Activated naive CD4-positive, alpha-beta T cell treated with anti-CD3 and anti-CD28 coated beads, Interleukin-2, amount 50 U/mL, for 24 hours (primary cell): ENCODE results near the gene STARD13.
"Not testable (repeated sequence)": the region's sequence is repeated elsewhere in the genome, so short reads cannot be mapped to it uniquely, and the experiment has no call there.

Source experiments
- H3K27ac Mint-ChIP-seq: one replicate; pipeline ENCODE4 v1.8.0; 2021; ENCODE audit warnings: mild to moderate bottlenecking, mixed read lengths
- H3K27me3 Mint-ChIP-seq: one replicate; pipeline ENCODE4 v1.8.0; 2021; ENCODE audit warnings: mixed read lengths
- H3K36me3 Mint-ChIP-seq: one replicate; pipeline ENCODE4 v1.8.0; 2021; ENCODE audit warnings: mixed read lengths
- H3K4me1 Mint-ChIP-seq: one replicate; pipeline ENCODE4 v1.8.0; 2021; ENCODE audit warnings: mixed read lengths
- H3K4me3 Mint-ChIP-seq: one replicate; pipeline ENCODE4 v1.8.0; 2021; ENCODE audit warnings: mild to moderate bottlenecking, mixed read lengths
- H3K9me3 Mint-ChIP-seq: one replicate; pipeline ENCODE4 v1.8.0; 2021; ENCODE audit warnings: mixed read lengths

STARD13 gene

DNA sequence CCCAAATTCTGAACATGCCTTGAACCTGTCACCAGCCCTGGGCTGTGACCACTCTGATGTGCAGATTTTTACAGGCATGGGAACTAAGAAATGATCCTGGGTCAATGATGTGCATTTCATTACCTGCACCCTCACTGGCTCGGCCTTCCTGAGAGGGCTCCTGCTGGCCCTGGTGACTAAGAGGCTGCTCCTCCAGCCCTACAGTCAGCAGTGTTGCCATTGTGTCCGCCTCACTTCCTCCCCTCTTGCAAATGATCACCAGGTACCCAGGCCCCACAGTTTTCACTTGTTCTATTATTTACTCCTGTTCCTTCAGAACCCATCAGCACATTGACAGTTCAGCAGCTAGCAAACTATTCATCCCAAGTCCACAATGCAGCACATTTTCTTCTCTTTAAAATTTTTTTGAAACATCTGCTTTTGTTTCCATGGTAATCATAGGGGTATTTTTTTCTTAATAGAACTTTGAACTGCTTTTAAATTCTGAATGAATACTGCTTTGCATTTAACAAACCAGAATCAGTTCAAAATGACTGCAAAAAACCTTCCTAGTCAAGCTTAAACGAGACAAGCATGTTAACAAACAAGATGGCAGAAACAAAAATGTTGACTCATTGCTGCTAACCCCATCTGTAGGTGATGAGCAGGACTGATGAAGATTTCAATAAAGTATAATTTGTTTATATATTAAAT is 29.3 kb downstream of the STARD13 start:
- H3K36me3 Mint-ChIP-seq: no peaks in the 10 kb centered on the region
- H3K27ac Mint-ChIP-seq: no peak overlapping the region
- H3K4me1 Mint-ChIP-seq: no peaks in the 10 kb centered on the region
- no peaks in the 10 kb centered on the region for H3K27me3 Mint-ChIP-seq
- no peaks in the 10 kb centered on the region for H3K9me3 Mint-ChIP-seq
- H3K4me3 Mint-ChIP-seq: no peak overlapping the region

DNA sequence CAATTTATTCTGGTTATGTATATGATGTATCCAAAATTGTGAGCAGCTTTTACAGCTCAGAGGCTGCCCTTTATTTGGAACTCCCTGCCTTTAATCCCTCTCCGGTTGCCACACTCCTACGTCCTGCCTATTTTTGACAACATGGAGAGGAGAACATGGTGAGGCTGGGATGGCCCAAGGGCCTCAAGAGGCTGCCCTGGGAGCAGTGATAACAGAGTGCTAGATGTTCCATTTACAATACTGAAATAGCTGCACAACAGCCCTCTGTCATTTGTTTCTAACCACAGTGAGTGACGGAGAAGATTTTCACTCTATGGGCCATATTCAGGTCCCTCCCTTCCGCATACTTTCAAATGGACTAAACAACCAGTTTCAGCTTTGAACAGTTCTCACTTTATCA is 33.4 kb downstream of the STARD13 start:
- H3K4me3 Mint-ChIP-seq: no peak overlapping the region
- no peaks in the 10 kb centered on the region for H3K9me3 Mint-ChIP-seq
- no peaks in the 10 kb centered on the region for H3K27me3 Mint-ChIP-seq
- no peak overlapping the region for H3K27ac Mint-ChIP-seq
- H3K36me3 Mint-ChIP-seq: no peaks in the 10 kb centered on the region
- H3K4me1 Mint-ChIP-seq: no peaks in the 10 kb centered on the region

DNA sequence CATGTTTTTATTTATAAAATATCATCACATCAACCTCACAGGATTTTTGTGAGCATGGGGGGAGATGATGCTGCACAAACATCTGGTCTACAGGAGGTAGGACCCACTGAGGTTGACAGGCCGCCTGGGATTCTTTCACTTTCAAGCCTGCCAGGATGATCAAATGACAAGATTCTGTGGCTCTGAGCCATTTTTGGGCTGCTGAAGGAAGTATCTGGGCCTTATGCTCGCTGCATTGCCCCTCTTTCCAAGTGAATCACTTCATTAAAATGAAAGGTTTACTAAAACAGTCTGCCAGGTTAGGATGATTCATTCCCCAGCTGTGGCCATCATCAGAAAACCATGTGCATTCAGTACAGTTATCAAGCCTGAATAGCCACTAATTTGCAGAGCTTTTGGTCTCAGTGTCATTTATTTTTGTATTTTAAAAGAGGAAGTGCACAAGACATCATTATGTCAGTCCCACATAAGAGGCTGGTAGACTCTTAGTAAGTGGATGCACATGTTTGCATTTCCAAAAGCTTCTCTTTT is 34.4 kb downstream of the STARD13 start:
- Mint-ChIP-seq H3K9me3 (no peaks in the 10 kb centered on the region), H3K27me3 (no peaks in the 10 kb centered on the region), H3K27ac (no peak overlapping the region), H3K36me3 (no peaks in the 10 kb centered on the region), H3K4me1 (no peaks in the 10 kb centered on the region), H3K4me3 (no peak overlapping the region)

DNA sequence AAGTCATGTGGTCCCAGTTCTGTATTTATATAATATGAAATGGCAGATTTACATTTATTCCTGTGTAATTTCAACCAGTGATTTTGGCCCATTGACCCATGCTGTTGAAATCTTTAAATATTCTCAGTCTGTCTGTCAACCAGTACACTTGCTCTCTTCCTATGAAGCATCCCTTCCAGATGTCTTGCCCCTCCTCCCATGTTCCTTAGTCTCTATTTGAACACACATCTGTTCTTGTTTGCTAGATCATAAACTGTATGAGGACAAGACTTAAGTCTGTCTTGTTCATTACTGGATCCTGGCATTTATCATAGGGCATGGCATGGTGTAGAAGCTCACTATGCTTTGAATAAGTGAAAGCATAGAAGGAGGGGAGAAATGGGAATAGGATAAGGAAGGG is 34.9 kb downstream of the STARD13 start:
- H3K4me1 Mint-ChIP-seq: no peaks in the 10 kb centered on the region
- no peaks in the 10 kb centered on the region for H3K27me3 Mint-ChIP-seq
- H3K4me3 Mint-ChIP-seq: no peak overlapping the region
- H3K36me3 Mint-ChIP-seq: no peaks in the 10 kb centered on the region
- H3K9me3 Mint-ChIP-seq: no peaks in the 10 kb centered on the region
- H3K27ac Mint-ChIP-seq: no peak overlapping the region

DNA sequence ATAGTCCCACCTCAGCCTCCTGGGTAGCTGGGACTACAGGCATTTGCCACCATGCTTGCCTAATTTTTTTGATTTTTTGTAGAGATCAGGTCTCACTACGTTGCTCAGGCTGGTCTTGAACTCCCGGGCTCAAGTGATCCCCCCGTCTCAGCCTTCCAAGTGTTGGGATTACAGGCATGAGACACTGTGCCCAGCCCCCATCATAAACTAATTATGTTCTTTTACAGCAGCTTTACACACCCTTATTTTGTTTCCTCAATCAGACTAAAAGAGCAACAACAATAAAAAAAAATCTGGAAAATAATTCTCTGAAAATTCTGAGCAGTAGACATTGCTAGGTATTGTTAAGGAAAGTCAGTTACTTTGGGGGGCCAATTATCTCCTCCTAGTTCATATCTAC is 35.7 kb downstream of the STARD13 start:
- Mint-ChIP-seq H3K4me1 (no peaks in the 10 kb centered on the region), H3K27ac (no peak overlapping the region), H3K9me3 (no peaks in the 10 kb centered on the region), H3K36me3 (no peaks in the 10 kb centered on the region), H3K27me3 (peaks cover 1% of the 10 kb centered on the region), H3K4me3 (no peak overlapping the region)

DNA sequence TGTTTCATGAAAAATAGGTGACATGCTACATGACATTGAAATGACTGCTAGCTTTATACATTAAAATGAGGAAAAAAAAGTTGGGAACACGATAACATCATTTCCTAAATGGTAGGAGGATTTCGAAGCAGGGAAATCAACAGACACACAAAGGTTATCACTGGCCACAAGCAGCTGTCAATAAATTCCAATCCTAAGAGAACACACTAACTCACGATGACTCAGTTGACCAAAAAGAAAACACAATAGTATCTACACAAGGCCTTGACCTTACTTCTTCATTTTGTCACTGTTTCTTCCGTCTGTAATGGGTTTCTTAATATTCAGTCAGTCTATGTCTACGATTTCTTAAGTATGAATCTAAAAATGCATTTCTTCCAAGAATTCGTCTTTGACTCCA is 36.5 kb downstream of the STARD13 start:
- H3K36me3 Mint-ChIP-seq: no peaks in the 10 kb centered on the region
- H3K4me1 Mint-ChIP-seq: no peaks in the 10 kb centered on the region
- no peak overlapping the region for H3K27ac Mint-ChIP-seq
- peaks cover 1% of the 10 kb centered on the region for H3K27me3 Mint-ChIP-seq
- no peaks in the 10 kb centered on the region for H3K9me3 Mint-ChIP-seq
- H3K4me3 Mint-ChIP-seq: no peak overlapping the region

DNA sequence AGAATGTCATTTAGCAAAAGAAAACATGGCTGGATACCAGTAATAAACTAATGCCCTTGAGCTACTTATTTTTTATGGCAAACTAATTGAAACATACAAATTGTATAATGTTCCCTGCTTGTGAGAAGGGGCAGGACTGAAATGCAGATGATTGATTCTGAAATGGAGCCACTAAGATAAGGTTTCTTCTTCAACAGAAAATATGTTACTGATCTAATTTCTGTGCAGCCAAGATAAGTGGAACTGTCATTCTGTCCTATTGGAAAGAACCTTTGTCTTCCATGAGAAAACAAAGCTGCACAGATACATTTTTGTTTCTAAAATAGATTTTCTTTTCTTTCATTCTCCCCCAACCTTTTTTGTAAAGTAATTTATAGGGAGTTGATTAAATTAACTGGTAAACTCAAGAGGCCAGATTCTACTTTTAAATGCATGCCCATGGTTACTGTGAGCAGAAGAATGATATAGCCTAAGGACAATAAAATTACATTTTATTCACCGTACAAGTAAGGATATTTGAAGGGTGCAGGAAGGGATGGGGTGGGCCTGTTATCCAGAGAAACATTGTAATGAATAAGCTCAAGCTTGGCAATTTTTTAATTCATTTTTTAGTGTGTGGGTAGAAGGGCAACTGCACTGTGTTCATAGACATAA is 39.9 kb downstream of the STARD13 start:
- Mint-ChIP-seq H3K27me3 (peaks cover 3% of the 10 kb centered on the region), H3K27ac (no peak overlapping the region), H3K36me3 (no peaks in the 10 kb centered on the region), H3K4me1 (no peaks in the 10 kb centered on the region), H3K9me3 (peaks cover 5% of the 10 kb centered on the region), H3K4me3 (no peak overlapping the region)

DNA sequence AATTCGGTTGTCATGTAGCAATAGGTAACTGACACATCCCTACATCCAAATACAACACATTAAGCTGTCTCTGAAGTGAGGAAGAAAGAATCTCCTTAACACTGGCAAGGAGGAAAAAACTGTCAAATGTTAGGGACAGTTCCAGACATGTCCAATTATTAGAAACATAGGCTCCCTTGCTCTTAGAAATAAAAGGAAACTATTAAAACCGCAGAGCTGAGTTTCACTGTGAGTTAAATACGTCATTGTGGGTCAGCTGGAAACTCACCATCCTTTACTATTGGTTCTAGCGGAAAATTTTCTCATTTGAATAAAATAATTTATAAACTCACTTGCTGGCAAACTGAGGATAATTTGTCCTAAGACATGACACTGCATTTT is 40.7 kb downstream of the STARD13 start:
- Mint-ChIP-seq H3K27me3 (peaks cover 3% of the 10 kb centered on the region), H3K4me3 (no peak overlapping the region), H3K9me3 (peaks cover 5% of the 10 kb centered on the region), H3K27ac (no peak overlapping the region), H3K4me1 (no peaks in the 10 kb centered on the region), H3K36me3 (no peaks in the 10 kb centered on the region)

DNA sequence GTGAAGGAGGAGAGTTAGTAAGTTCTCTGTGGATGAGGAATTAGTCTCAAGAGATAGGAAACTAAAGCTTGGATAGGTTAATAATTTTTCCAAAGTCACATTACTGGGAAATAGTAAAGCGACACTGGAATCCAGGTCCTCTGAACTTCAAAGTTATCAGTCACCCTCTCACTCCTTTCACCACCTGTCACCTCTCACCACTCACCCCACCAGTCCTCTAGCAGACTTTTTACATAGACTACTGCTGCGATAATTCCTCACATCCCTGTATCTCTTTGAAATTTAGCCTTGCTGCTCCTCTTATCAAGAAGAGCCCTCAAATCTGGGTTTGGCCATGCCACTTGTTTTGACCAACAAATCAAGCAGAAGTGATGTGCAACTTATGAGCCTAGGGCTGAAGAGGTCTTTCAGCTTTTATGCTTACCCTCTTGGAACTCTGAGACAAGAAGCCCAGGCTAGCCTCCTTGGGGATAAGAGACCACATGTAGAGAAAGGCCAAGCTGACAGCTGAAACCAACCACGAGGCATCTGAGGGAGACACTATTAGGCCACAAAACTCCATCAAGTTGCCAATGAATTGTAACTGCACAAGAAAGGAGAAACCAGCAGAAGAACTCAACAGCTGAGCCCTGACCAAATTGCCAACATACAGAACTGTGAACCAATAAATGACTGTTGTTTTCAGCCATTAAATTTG is 41.2 kb downstream of the STARD13 start:
- H3K27me3 Mint-ChIP-seq: peaks cover 4% of the 10 kb centered on the region
- no peak overlapping the region for H3K4me3 Mint-ChIP-seq
- no peaks in the 10 kb centered on the region for H3K36me3 Mint-ChIP-seq
- H3K4me1 Mint-ChIP-seq: no peaks in the 10 kb centered on the region
- peaks cover 5% of the 10 kb centered on the region for H3K9me3 Mint-ChIP-seq
- no peak overlapping the region for H3K27ac Mint-ChIP-seq

DNA sequence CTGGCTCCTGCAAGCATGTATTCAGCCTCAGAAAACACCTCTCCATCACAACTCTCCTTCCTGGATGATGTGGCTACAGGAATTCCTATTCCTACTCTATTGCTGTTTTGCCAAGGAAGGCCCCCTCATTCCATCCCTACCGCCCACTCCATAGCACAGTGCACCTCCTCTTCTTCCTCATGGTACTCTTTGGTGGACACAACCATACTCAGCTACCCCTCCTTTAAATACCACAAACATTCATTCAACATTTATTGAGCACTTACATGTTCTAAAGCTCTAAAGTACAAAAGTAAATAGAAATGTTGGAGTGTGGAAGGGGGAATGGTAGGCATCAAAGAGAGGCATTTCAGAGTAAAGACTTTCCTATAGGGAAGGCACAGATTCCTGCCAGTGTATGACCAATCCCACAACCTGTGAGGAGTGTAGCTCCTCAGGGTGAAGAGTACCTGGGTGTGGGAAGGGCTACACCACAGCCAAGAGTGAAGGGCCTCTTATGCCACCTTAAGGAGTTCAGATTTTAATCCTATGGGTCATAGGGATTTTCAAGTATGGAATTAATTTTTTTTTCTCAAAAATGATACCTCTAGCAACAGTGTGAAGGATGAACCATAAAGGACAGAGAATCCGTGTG is 42.5 kb downstream of the STARD13 start:
- Mint-ChIP-seq H3K9me3 (peaks cover 5% of the 10 kb centered on the region), H3K4me3 (no peak overlapping the region), H3K27me3 (peaks cover 5% of the 10 kb centered on the region), H3K27ac (no peak overlapping the region), H3K36me3 (no peaks in the 10 kb centered on the region), H3K4me1 (no peaks in the 10 kb centered on the region)

DNA sequence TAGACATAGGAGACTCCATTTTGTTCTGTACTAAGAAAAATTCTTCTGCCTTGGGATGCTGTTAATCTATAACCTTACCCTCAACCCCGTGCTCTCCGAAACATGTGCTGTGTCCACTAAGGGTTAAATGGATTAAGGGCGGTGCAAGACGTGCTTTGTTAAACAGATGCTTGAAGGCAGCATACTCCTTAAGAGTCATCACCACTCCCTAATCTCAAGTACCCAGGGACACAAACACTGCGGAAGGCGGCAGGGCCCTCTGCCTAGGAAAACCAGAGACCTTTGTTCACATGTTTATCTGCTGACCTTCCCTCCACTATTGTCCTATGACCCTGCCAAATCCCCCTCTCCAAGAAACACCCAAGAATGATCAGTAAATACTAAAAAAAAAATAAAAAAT is 43.2 kb downstream of the STARD13 start:
- not testable (repeated sequence) for H3K9me3 Mint-ChIP-seq, H3K4me3 Mint-ChIP-seq, H3K27ac Mint-ChIP-seq, H3K36me3 Mint-ChIP-seq, H3K27me3 Mint-ChIP-seq, H3K4me1 Mint-ChIP-seq

DNA sequence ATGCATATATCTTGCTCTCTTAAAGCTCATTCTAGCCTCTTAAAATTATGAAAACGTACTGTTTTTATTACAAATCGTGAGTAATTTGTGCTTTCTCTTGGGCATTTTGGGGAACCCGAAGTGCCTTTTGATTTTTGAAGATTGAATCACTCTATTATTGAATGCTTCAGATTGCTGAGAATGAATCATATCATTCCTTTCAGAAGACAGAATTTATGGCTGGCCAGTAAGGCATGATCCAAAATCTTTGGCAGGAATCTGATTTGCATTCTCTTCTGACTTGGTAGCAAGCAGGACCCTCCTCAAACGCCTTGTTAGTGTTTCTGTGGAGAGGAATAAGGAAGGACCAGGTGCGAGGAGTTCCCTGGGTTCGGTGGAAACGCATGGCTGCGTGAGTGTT is 49.5 kb downstream of the STARD13 start:
- Mint-ChIP-seq H3K27ac (no peak overlapping the region), H3K9me3 (peaks cover 18% of the 10 kb centered on the region), H3K4me1 (no peaks in the 10 kb centered on the region), H3K27me3 (peaks cover 2% of the 10 kb centered on the region), H3K36me3 (peaks cover 4% of the 10 kb centered on the region), H3K4me3 (no peak overlapping the region)

DNA sequence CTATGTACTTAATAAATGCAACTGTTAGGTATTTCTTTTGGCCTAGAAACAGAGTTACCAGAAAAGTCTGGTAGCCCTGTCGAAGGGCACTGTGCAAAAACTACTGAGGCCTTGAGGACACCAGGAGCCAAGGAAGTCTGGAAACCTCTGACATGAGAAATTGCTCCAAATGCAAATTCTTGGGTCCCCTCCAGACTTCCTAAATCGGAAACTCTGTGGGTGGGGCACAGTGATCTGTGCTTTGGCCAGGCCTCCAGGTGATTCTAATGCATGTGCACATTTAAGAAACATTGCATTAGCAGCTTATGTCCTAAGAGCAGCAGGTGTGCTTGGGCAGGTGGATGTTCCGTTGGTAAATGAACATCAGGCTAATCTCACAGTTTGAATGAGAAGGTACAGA is 50.0 kb downstream of the STARD13 start:
- H3K27me3 Mint-ChIP-seq: peaks cover 2% of the 10 kb centered on the region
- H3K4me3 Mint-ChIP-seq: no peak overlapping the region
- peaks cover 18% of the 10 kb centered on the region for H3K9me3 Mint-ChIP-seq
- no peak overlapping the region for H3K27ac Mint-ChIP-seq
- peaks cover 4% of the 10 kb centered on the region for H3K36me3 Mint-ChIP-seq
- no peaks in the 10 kb centered on the region for H3K4me1 Mint-ChIP-seq

DNA sequence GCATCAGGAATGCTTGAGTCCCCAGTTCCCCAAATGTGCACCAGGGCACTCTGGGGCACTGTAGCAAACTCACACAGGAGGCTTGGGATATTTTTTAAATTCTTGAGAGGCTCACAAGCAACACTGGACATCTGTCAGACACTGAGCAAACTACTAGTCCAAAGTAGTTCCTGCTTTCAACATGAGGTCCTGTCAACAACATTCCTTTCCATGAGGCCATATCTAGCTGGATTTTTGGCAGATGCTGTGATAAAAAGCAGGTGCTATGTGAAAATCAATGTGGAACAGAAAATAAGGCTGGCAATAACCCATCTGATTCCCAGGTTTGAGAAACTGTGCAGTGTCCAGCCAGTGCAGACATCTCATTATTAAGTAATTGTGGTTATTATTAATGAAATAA is 50.5 kb downstream of the STARD13 start:
- H3K4me1 Mint-ChIP-seq: no peaks in the 10 kb centered on the region
- H3K27ac Mint-ChIP-seq: no peak overlapping the region
- H3K4me3 Mint-ChIP-seq: no peak overlapping the region
- peaks cover 18% of the 10 kb centered on the region for H3K9me3 Mint-ChIP-seq
- peaks cover 2% of the 10 kb centered on the region for H3K27me3 Mint-ChIP-seq
- peaks cover 4% of the 10 kb centered on the region for H3K36me3 Mint-ChIP-seq

DNA sequence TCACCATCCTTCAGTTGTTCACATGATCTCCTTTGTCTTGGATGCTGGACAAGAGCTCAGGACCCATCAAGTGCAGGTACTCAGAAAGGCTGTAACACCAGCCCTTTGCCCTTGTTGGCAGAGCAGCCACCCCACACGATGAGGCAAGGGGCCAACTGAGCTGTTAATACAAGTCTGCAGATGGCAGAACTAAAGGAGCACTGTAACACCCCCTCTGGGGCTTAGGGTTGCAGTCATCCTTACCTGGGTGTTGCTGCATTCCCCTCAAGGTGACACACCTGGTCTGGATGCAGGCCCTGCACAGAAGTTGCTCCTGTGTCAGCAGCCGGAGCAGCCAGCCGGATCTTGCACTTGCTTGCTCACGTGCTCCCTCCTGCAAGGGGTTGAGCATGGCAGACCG is 52.0 kb downstream of the STARD13 start:
- H3K4me3 Mint-ChIP-seq: no peak overlapping the region
- H3K36me3 Mint-ChIP-seq: peaks cover 4% of the 10 kb centered on the region
- H3K9me3 Mint-ChIP-seq: peaks cover 18% of the 10 kb centered on the region
- H3K27ac Mint-ChIP-seq: no peak overlapping the region
- no peaks in the 10 kb centered on the region for H3K27me3 Mint-ChIP-seq
- peaks cover 7% of the 10 kb centered on the region for H3K4me1 Mint-ChIP-seq

DNA sequence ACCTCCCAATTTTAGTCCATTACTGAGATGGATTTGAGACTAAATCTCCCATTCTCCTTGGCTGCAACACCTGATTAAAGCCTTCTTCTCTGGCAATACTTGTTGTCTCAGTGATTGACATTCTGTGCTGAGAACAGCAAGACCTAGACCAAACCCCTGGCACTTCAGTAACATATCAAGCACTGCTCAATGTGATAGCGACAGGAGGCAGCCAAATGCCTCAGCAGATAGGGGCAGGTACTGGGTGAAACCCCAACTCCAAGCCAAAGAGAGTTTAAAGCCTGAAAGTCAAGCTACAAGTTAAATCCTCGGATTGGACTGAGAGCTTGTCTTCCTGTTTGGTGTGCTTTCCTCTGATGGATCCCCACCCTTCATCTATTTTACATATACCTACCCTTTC is 52.7 kb downstream of the STARD13 start:
- Mint-ChIP-seq H3K4me1 (peaks cover 8% of the 10 kb centered on the region), H3K27ac (no peak overlapping the region), H3K27me3 (no peaks in the 10 kb centered on the region), H3K4me3 (no peak overlapping the region), H3K36me3 (peaks cover 4% of the 10 kb centered on the region), H3K9me3 (peaks cover 18% of the 10 kb centered on the region)
